Activated CD4-positive, alpha-beta T cell treated with anti-CD3 and anti-CD28 coated beads for 4 hours (primary cell): Measurements from ENCODE around the gene GPX4.
A peak's percentile ranks its signal among the peaks of the same experiment; 100 is the strongest.

Experiments used
- DNase-seq, 2 donors: peaks; one replicate each; pipeline ENCODE4 v3.0.0-alpha.2; 2020

Gene GPX4

GRCh38 chr19:1069009-1069779 lies 34.6 kb upstream of the GPX4 start:
- peak; percentile 51 to 67 for DNase-seq

- no peak for DNase-seq
Observed at GRCh38 chr19:1070576-1070930, 33.2 kb upstream of the GPX4 start.

- DNase-seq, result no peak
Observed at GRCh38 chr19:1070931-1071791, 32.6 kb upstream of the GPX4 start.

- DNase-seq, result no peak
Observed at GRCh38 chr19:1072371-1073015, 31.3 kb upstream of the GPX4 start.

- no peak for DNase-seq
Observed at GRCh38 chr19:1073063-1073955, 30.5 kb upstream of the GPX4 start.

GRCh38 chr19:1073956-1074517 lies 29.8 kb upstream of the GPX4 start:
- DNase-seq, result no peak

GRCh38 chr19:1074544-1075283 lies 29.1 kb upstream of the GPX4 start:
- DNase-seq, result peak; percentile 94 to 99

- DNase-seq, result no peak
Observed at GRCh38 chr19:1076046-1076386, 27.8 kb upstream of the GPX4 start.

- DNase-seq, result peak; percentile 89 to 95
Observed at GRCh38 chr19:1076951-1077350, 26.8 kb upstream of the GPX4 start.

GRCh38 chr19:1079566-1080111 lies 24.2 kb upstream of the GPX4 start:
- peak in 1 of 2 donors; percentile 46 for DNase-seq

- DNase-seq, result peak in 1 of 2 donors; percentile 5
Observed at GRCh38 chr19:1080360-1081161, 23.2 kb upstream of the GPX4 start.

- DNase-seq, result no peak
Observed at GRCh38 chr19:1081301-1082164, 22.3 kb upstream of the GPX4 start.

GRCh38 chr19:1082165-1082927 lies 21.4 kb upstream of the GPX4 start:
- peak; percentile 66 to 77 for DNase-seq

- DNase-seq, result no peak
Observed at GRCh38 chr19:1082928-1083816, 20.6 kb upstream of the GPX4 start.

- DNase-seq, result no peak
Observed at GRCh38 chr19:1084024-1084868, 19.5 kb upstream of the GPX4 start.

- DNase-seq, result no peak
Observed at GRCh38 chr19:1085053-1085658, 18.6 kb upstream of the GPX4 start.
